ENCODE data around the gene USP16. TPM values are rescaled to one million over a fixed set of nuclear protein-coding genes. Genes with fewer than 3 reads are reported as not detected.
A peak's percentile ranks its signal among the peaks of the same experiment; 100 is the strongest.

USP16 gene
- total and polyA plus RNA-seq, 2 of the 13 experiments (the other 11 are each of a cell fraction or from before 2014, with no cell fraction given), result 16.5 to 46.9 TPM

DNA sequence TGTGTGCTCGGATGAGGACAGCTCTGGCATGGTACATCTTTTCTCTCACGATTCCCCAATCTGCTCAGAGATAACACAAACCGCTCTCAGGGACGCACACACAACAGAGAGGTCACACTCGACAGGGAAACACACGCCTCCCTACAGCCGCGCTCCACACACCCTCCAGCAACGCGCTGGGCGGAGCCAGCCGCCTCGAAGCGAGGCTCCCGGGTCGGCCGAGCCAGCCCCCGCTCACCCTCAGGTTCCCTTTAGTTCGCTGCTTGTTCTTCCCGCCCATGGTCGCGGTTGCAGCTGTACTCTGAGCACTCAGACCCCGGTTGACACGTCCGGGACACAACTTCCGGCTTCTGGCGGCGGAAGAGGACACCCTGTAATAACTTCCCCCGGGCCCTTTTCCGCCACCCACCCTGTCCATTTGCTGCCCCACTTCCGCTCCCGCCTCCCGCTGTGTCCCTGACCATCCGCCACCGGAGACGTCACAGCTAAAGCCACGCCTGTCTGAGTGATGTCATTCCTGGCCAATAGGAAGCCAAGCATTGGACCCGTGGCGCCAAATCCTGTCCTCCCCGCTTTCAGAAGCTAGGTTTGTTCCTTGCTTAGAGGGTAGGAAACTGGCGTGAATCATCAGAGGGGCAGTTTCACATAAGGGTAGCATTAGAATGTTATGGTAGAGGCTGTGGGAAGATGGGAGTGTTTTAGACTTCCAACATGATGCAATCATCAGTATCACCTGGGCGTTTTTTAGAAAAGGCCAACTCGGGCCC, 31.8 kb upstream of the USP16 start, which contains the start of gene LTN1 (continued):
- no peak; the same call in 1 of the 2 replicates for TF ChIP-seq NCOA2 (CRISPR knock-in tag; IDR thresholded peaks at IDR 0.05)
- TF ChIP-seq ZNF530 (CRISPR knock-in tag; IDR thresholded peaks at IDR 0.05; ENCODE audit: low read depth), result no peak
- TF ChIP-seq ZNF746 (CRISPR knock-in tag; IDR thresholded peaks at IDR 0.05), result no peak
- TF ChIP-seq ZNF772 (CRISPR knock-in tag; IDR thresholded peaks at IDR 0.05), result peak; percentile 75; the same call in 1 of the 2 replicates
- TF ChIP-seq, protein P1, sequence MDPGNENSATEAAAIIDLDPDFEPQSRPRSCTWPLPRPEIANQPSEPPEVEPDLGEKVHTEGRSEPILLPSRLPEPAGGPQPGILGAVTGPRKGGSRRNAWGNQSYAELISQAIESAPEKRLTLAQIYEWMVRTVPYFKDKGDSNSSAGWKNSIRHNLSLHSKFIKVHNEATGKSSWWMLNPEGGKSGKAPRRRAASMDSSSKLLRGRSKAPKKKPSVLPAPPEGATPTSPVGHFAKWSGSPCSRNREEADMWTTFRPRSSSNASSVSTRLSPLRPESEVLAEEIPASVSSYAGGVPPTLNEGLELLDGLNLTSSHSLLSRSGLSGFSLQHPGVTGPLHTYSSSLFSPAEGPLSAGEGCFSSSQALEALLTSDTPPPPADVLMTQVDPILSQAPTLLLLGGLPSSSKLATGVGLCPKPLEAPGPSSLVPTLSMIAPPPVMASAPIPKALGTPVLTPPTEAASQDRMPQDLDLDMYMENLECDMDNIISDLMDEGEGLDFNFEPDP (CRISPR knock-in tag; conservative IDR thresholded peaks at IDR 0.05), result no peak
- TF ChIP-seq MED1 (CRISPR knock-in tag; IDR thresholded peaks at IDR 0.05), result peak; percentile 72
- TF ChIP-seq, protein P2, sequence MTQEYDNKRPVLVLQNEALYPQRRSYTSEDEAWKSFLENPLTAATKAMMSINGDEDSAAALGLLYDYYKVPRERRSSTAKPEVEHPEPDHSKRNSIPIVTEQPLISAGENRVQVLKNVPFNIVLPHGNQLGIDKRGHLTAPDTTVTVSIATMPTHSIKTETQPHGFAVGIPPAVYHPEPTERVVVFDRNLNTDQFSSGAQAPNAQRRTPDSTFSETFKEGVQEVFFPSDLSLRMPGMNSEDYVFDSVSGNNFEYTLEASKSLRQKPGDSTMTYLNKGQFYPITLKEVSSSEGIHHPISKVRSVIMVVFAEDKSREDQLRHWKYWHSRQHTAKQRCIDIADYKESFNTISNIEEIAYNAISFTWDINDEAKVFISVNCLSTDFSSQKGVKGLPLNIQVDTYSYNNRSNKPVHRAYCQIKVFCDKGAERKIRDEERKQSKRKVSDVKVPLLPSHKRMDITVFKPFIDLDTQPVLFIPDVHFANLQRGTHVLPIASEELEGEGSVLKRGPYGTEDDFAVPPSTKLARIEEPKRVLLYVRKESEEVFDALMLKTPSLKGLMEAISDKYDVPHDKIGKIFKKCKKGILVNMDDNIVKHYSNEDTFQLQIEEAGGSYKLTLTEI (CRISPR knock-in tag; conservative IDR thresholded peaks at IDR 0.05), result no peak
- no peak for TF ChIP-seq JARID2 (CRISPR knock-in tag; IDR thresholded peaks at IDR 0.05; ENCODE audit: insufficient replicate concordance)
- no peak for TF ChIP-seq ZBTB8A (CRISPR knock-in tag; IDR thresholded peaks at IDR 0.05; ENCODE audit: borderline replicate concordance, low read depth)
- peak; percentile 77; the same call in 1 of the 2 replicates for TF ChIP-seq ELF3 (CRISPR knock-in tag; IDR thresholded peaks at IDR 0.05)
- peak; percentile 40; the same call in 1 of the 2 replicates for TF ChIP-seq ZNF563 (CRISPR knock-in tag; IDR thresholded peaks at IDR 0.05)
- TF ChIP-seq ZFP82 (CRISPR knock-in tag; IDR thresholded peaks at IDR 0.05; ENCODE audit: borderline replicate concordance), result no peak
- TF ChIP-seq, protein P3, sequence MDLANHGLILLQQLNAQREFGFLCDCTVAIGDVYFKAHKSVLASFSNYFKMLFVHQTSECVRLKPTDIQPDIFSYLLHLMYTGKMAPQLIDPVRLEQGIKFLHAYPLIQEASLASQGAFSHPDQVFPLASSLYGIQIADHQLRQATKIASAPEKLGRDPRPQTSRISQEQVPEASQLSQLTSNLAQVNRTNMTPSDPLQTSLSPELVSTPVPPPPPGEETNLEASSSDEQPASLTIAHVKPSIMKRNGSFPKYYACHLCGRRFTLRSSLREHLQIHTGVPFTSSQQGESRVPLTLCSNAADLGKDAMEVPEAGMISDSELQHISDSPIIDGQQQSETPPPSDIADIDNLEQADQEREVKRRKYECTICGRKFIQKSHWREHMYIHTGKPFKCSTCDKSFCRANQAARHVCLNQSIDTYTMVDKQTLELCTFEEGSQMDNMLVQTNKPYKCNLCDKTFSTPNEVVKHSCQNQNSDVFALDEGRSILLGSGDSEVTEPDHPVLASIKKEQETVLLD (CRISPR knock-in tag; IDR thresholded peaks at IDR 0.05; ENCODE audit: low read depth), result no peak
- TF ChIP-seq RELA (CRISPR knock-in tag; IDR thresholded peaks at IDR 0.05), result no peak
- TF ChIP-seq, protein P4, sequence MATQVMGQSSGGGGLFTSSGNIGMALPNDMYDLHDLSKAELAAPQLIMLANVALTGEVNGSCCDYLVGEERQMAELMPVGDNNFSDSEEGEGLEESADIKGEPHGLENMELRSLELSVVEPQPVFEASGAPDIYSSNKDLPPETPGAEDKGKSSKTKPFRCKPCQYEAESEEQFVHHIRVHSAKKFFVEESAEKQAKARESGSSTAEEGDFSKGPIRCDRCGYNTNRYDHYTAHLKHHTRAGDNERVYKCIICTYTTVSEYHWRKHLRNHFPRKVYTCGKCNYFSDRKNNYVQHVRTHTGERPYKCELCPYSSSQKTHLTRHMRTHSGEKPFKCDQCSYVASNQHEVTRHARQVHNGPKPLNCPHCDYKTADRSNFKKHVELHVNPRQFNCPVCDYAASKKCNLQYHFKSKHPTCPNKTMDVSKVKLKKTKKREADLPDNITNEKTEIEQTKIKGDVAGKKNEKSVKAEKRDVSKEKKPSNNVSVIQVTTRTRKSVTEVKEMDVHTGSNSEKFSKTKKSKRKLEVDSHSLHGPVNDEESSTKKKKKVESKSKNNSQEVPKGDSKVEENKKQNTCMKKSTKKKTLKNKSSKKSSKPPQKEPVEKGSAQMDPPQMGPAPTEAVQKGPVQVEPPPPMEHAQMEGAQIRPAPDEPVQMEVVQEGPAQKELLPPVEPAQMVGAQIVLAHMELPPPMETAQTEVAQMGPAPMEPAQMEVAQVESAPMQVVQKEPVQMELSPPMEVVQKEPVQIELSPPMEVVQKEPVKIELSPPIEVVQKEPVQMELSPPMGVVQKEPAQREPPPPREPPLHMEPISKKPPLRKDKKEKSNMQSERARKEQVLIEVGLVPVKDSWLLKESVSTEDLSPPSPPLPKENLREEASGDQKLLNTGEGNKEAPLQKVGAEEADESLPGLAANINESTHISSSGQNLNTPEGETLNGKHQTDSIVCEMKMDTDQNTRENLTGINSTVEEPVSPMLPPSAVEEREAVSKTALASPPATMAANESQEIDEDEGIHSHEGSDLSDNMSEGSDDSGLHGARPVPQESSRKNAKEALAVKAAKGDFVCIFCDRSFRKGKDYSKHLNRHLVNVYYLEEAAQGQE (IDR thresholded peaks at IDR 0.05; ENCODE audit: borderline replicate concordance in 1 of 2, low read depth in 1 of 2, low read length in 2 of 2), result no peak
- TF ChIP-seq ZNF468 (CRISPR knock-in tag; IDR thresholded peaks at IDR 0.05), result no peak
- TF ChIP-seq, protein P5, sequence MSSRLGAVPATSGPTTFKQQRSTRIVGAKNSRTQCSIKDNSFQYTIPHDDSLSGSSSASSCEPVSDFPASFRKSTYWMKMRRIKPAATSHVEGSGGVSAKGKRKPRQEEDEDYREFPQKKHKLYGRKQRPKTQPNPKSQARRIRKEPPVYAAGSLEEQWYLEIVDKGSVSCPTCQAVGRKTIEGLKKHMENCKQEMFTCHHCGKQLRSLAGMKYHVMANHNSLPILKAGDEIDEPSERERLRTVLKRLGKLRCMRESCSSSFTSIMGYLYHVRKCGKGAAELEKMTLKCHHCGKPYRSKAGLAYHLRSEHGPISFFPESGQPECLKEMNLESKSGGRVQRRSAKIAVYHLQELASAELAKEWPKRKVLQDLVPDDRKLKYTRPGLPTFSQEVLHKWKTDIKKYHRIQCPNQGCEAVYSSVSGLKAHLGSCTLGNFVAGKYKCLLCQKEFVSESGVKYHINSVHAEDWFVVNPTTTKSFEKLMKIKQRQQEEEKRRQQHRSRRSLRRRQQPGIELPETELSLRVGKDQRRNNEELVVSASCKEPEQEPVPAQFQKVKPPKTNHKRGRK (CRISPR knock-in tag; IDR thresholded peaks at IDR 0.05), result no peak
- peak; percentile 47; the same call in 1 of the 2 replicates for TF ChIP-seq HDAC2 (CRISPR knock-in tag; IDR thresholded peaks at IDR 0.05)
- peak; percentile 79; the same call in 1 of the 2 replicates for TF ChIP-seq ZFP37 (CRISPR knock-in tag; IDR thresholded peaks at IDR 0.05; ENCODE audit: borderline replicate concordance)

Data from HepG2 (cell line).